HepG2 (cell line): ENCODE data around the gene ATP7B. TPM values are rescaled to one million over a fixed set of nuclear protein-coding genes. Genes with fewer than 3 reads are reported as not detected.

Source experiments
- ATAC-seq: fragments of 200-7000 bp; cut with Tn5 transposase; 3 replicates; pipeline ENCODE4 v1.9.1; 2020; ENCODE audit warnings: mild to moderate bottlenecking, moderate library complexity
- BruUV-seq: library from RNA; stranded (reverse); fragments of 400-500 nt; replicated peaks from 2 replicates; lab custom pipeline; 2021; lab: Mats Ljungman, UMichigan
- CTCF ChIA-PET: fragments of 300-600 bp; formaldehyde crosslinking; extraction: SDS; loops from one replicate; lab custom pipeline; 2021; ENCODE audit warnings: low total read pairs, inconsistent platforms, low intra/inter-chr PET ratio; lab: Yijun Ruan, JAX
- POLR2A ChIA-PET: fragments of 350-600 bp; sonication (Branson Sonifier 250); formaldehyde crosslinking; loops from one replicate; lab custom pipeline; 2020; ENCODE audit warnings: antibody characterized with exemption, inconsistent platforms; lab: Yijun Ruan, JAX
- DNase-seq: peaks from one replicate; pipeline ENCODE4 v3.0.0-alpha.2; 2015; ENCODE audit warnings: low spot score
- FAIRE-seq: peaks from 3 replicates; lab custom pipeline; 2011; peaks lifted over from hg19 to GRCh38; lab: Jason Lieb, UNC
- H2AFZ ChIP-seq: one replicate; pipeline ENCODE4 v1.6.1; 2011; ENCODE audit warnings: low read length, inconsistent platforms
- H3K27ac ChIP-seq: fragments of 300-600 bp; 3 replicates; pipeline ENCODE4 v1.8.0; 2011; ENCODE audit warnings: mixed run types, mild to moderate bottlenecking, mixed read lengths, low read length, inconsistent platforms; ENCODE audit not compliant: insufficient read depth; ENCODE audit errors: extremely low read length
- H3K27me3 ChIP-seq, 2 experiments: fragments of 200-600 bp in 1 of 2; 2 replicates in 1 of 2; 3 replicates in 1 of 2; pipeline versions ENCODE4 v1.6.0 to v1.8.0; 2011; ENCODE audit warnings: low read length in 2 of 2, mild to moderate bottlenecking in 2 of 2, moderate library complexity in 2 of 2, inconsistent platforms in 1 of 2; ENCODE audit not compliant: insufficient read depth in 2 of 2, control insufficient read depth in 1 of 2
- H3K36me3 ChIP-seq, 2 experiments: fragments of 200-600 bp in 1 of 2; replicated peaks in 1 of 2; 2 replicates in 1 of 2; 3 replicates in 1 of 2; pipeline versions ENCODE4 v1.5.1 to v1.8.0; 2011; ENCODE audit warnings: low read length in 2 of 2, inconsistent platforms in 1 of 2; ENCODE audit not compliant: insufficient read depth in 2 of 2, control insufficient read depth in 1 of 2
- H3K4me1 ChIP-seq: 2 replicates; pipeline ENCODE4 v1.5.1; 2012; ENCODE audit warnings: low read length, inconsistent platforms; ENCODE audit not compliant: insufficient read depth
- H3K4me2 ChIP-seq: 2 replicates; pipeline ENCODE4 v1.6.0; 2011; ENCODE audit warnings: low read depth, low read length, inconsistent platforms
- H3K4me3 ChIP-seq, 3 experiments: fragments of 200-600 bp in 1 of 3; sonication (generic), shearing (Covaris generic) in 1 of 3; replicated peaks in 1 of 3; 2 replicates each; pipeline ENCODE4 v1.5.1; 2011 to 2016; ENCODE audit warnings: low read length in 3 of 3, inconsistent platforms in 2 of 3, low read depth in 2 of 3, mild to moderate bottlenecking in 2 of 3, control low read depth in 1 of 3, mixed read lengths in 1 of 3; ENCODE audit not compliant: insufficient read depth in 1 of 3
- H3K79me2 ChIP-seq: one replicate; pipeline ENCODE4 v1.6.1; 2011; ENCODE audit warnings: low read length, inconsistent platforms; ENCODE audit not compliant: insufficient read depth
- H3K9ac ChIP-seq: 2 replicates; pipeline ENCODE4 v1.6.0; 2011; ENCODE audit warnings: mild to moderate bottlenecking, low read depth, low read length, inconsistent platforms; ENCODE audit not compliant: insufficient read depth
- H3K9me3 ChIP-seq: 2 replicates; pipeline ENCODE4 v1.5.1; 2012; ENCODE audit warnings: mild to moderate bottlenecking, low read length
- H4K20me1 ChIP-seq: 2 replicates; pipeline ENCODE4 v1.6.0; 2011; ENCODE audit warnings: inconsistent platforms, mild to moderate bottlenecking, low read length, moderate library complexity; ENCODE audit not compliant: insufficient read depth
- CCDC6 ChIP-seq: sonication (generic); formaldehyde crosslinking; IDR thresholded peaks from 2 replicates; pipeline ENCODE4 v1.8.1; 2022; ENCODE audit warnings: mild to moderate bottlenecking, missing genetic modification reagents, moderate library complexity
- CEBPG ChIP-seq: IDR thresholded peaks from 2 replicates; pipeline ENCODE4 v1.6.1; 2016
- ETV5 ChIP-seq: IDR thresholded peaks from 2 replicates; pipeline ENCODE4 v1.6.1; 2018; ENCODE audit warnings: missing biosample characterization, missing genetic modification reagents, inconsistent platforms, borderline replicate concordance
- FOXC1 ChIP-seq: sonication (generic); formaldehyde crosslinking; IDR thresholded peaks from 2 replicates; pipeline ENCODE4 v1.8.0; 2022; ENCODE audit warnings: mild to moderate bottlenecking, missing genetic modification reagents, borderline replicate concordance
- GATAD2A ChIP-seq: IDR thresholded peaks from 2 replicates; pipeline ENCODE4 v1.6.1; 2016
- HDAC2 ChIP-seq: sonication (generic); formaldehyde crosslinking; IDR thresholded peaks from 2 replicates; pipeline ENCODE4 v1.4.0; 2020; ENCODE audit warnings: missing genetic modification reagents
- MTF1 ChIP-seq: sonication (generic); formaldehyde crosslinking; IDR thresholded peaks from 2 replicates; pipeline ENCODE4 v1.5.0; 2020; ENCODE audit warnings: missing genetic modification reagents
- MXD1 ChIP-seq: sonication (generic); formaldehyde crosslinking; IDR thresholded peaks from 2 replicates; pipeline ENCODE4 v1.4.0; 2020; ENCODE audit warnings: mild to moderate bottlenecking, missing genetic modification reagents
- ONECUT2 ChIP-seq: sonication (generic); formaldehyde crosslinking; IDR thresholded peaks from 2 replicates; pipeline ENCODE4 v1.4.0; 2020; ENCODE audit warnings: missing genetic modification reagents
- POGZ ChIP-seq: sonication (generic); formaldehyde crosslinking; IDR thresholded peaks from 2 replicates; pipeline ENCODE4 v1.4.0; 2020; ENCODE audit warnings: mild to moderate bottlenecking, missing genetic modification reagents
- RARA ChIP-seq: IDR thresholded peaks from 2 replicates; pipeline ENCODE4 v1.6.1; 2016; ENCODE audit warnings: missing genetic modification reagents, missing compliant biosample characterization
- REPIN1 ChIP-seq: sonication (generic); formaldehyde crosslinking; IDR thresholded peaks from 2 replicates; pipeline ENCODE4 v1.8.0; 2022; ENCODE audit warnings: missing genetic modification reagents, low read depth, mild to moderate bottlenecking, borderline replicate concordance
- RFXANK ChIP-seq: IDR thresholded peaks from 2 replicates; pipeline ENCODE4 v1.6.1; 2016
- ZNF256 ChIP-seq: sonication (generic); formaldehyde crosslinking; conservative IDR thresholded peaks from 2 replicates; pipeline ENCODE4 v1.4.0; 2020; ENCODE audit warnings: missing genetic modification reagents
- ZNF3 ChIP-seq: IDR thresholded peaks from 2 replicates; pipeline ENCODE4 v1.7.0; 2017; ENCODE audit warnings: inconsistent platforms
- ZNF770 ChIP-seq: sonication (generic); formaldehyde crosslinking; IDR thresholded peaks from 2 replicates; pipeline ENCODE4 v1.5.0; 2020; ENCODE audit warnings: mild to moderate bottlenecking, missing genetic modification reagents
- ZNF792 ChIP-seq: IDR thresholded peaks from 2 replicates; pipeline ENCODE4 v1.6.1; 2016
- ZSCAN21 ChIP-seq: sonication (generic); formaldehyde crosslinking; IDR thresholded peaks from 2 replicates; pipeline ENCODE4 v1.8.0; 2022; ENCODE audit warnings: mild to moderate bottlenecking, missing genetic modification reagents, moderate library complexity, borderline replicate concordance
- WGBS: methylation state at CpG from one replicate; pipeline ENCODE4 v1.1.6; 2017; ENCODE audit warnings: low lambda C conversion rate; 5-methylcytosine and 5-hydroxymethylcytosine counted together
- in situ Hi-C: cut with HindIII; loops from 2 replicates; pipeline ENCODE4 v1.10.0; 2017; ENCODE audit warnings: low pct_unique_long_range_greater_than_20kb; ENCODE audit not compliant: extremely low pct_ligation_motif_present
- intact Hi-C: fragments of 100-400 bp; cut with micrococcal nuclease; formaldehyde crosslinking; loops from one replicate; pipeline ENCODE4 v1.10.0; 2022; ENCODE audit not compliant: unreplicated experiment
- polyA plus RNA-seq, 8 experiments: library from polyadenylated mRNA; depleted of rRNA in 3 of 8; stranded (reverse) in 7 of 8; unstranded in 1 of 8; fragments of >200 nt; fragmentation: Illumina TruSeq in 4 of 8; extraction: Trizol in 4 of 8; gene quantifications; 2 replicates each; pipeline versions ENCODE4 v1.2.1 to v1.2.3, GENCODE V29; 2011 to 2016; ENCODE audit warnings: low read depth in 4 of 8, missing spikeins in 1 of 8, mixed read lengths in 1 of 8; ENCODE audit not compliant: insufficient read depth in 1 of 8
- total RNA-seq, 5 experiments: library from RNA; depleted of rRNA; stranded (reverse); fragments of >200 nt; fragmentation: Illumina TruSeq; extraction: Trizol; gene quantifications; 2 replicates each; pipeline ENCODE4 v1.2.3, GENCODE V29; 2016; ENCODE audit warnings: low read depth in 1 of 5
- TF ChIP-seq, protein P1 (sequence below): IDR thresholded peaks from 2 replicates; pipeline ENCODE4 v1.4.0; 2020; ENCODE audit warnings: mild to moderate bottlenecking, missing genetic modification reagents
- TF ChIP-seq, protein P2 (sequence below): sonication (generic); formaldehyde crosslinking; IDR thresholded peaks from 2 replicates; pipeline ENCODE4 v1.4.0; 2020; ENCODE audit warnings: mild to moderate bottlenecking, missing genetic modification reagents

Gene ATP7B
- total and polyA plus RNA-seq, 2 of the 13 experiments (the other 11 are each of a cell fraction or from before 2014, with no cell fraction given): 31.8 to 57.4 TPM

DNA sequence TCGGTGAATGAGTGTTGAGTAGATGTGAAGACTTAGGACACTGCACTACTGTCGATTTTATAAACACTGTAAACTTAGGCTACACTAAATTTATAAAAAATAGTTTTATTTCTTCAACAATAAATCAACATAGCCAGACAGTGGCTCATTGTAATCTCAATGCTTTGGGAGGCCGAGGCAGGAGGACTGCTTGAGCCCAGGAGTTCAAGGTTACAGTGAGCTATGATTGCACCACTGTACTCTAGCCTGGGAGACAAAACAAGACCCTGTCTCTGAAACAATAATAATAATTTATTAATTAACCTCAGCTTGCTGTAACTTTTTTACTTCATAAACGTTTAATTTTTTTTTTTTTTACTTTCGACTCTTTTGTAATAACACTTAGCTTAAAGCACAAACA, 34.4 kb downstream of the ATP7B start:
- ChIA-PET CTCF (no interaction called here), POLR2A (interaction anchor here (2.9 kb wide), 1 partner anchor 22 kb away, joined by 25 read pairs; no protein-coding TSS in a partner anchor)
- H4K20me1 ChIP-seq: no peaks in the 10 kb centered on the region; the same call in 1 of the 2 replicates
- H3K27ac ChIP-seq: no peak overlapping the region
- peaks cover 62% of the 10 kb centered on the region for H3K4me1 ChIP-seq
- in situ Hi-C loops: no loop called here
- H3K79me2 ChIP-seq: peaks cover 81% of the 10 kb centered on the region
- no peaks in the 10 kb centered on the region for H3K9me3 ChIP-seq
- H3K27me3 ChIP-seq: no peaks in the 10 kb centered on the region
- DNase-seq (no peak), ATAC-seq (no peak), FAIRE-seq (no peak)
- H2AFZ ChIP-seq: no peak overlapping the region
- no TSS peak for BruUV-seq
- WGBS: 73% methylated on average over 5 of the region's 5 CpGs
- intact Hi-C loops: loop anchor here (10.0 kb wide), 1 partner anchor 228 kb away; no protein-coding TSS in a partner anchor
- H3K4me2 ChIP-seq: no peak overlapping the region
- peaks cover 11 to 37% of the 10 kb centered on the region in 2 experiments for H3K36me3 ChIP-seq
- H3K4me3 ChIP-seq: no peak overlapping the region
- no peak overlapping the region for H3K9ac ChIP-seq
- peak; percentile 31; the same call in 1 of the 2 replicates for TF ChIP-seq GATAD2A
- peak; percentile 17; the same call in 1 of the 2 replicates for TF ChIP-seq HDAC2 (CRISPR knock-in tag)
- TF ChIP-seq ZNF770: peak; percentile 97
- no peak for TF ChIP-seq ZNF792 (CRISPR knock-in tag)
- no peak for TF ChIP-seq FOXC1 (CRISPR knock-in tag)
- no peak for TF ChIP-seq ONECUT2 (CRISPR knock-in tag)
- no peak for TF ChIP-seq CCDC6
- no peak for TF ChIP-seq RFXANK
- TF ChIP-seq, protein P1, sequence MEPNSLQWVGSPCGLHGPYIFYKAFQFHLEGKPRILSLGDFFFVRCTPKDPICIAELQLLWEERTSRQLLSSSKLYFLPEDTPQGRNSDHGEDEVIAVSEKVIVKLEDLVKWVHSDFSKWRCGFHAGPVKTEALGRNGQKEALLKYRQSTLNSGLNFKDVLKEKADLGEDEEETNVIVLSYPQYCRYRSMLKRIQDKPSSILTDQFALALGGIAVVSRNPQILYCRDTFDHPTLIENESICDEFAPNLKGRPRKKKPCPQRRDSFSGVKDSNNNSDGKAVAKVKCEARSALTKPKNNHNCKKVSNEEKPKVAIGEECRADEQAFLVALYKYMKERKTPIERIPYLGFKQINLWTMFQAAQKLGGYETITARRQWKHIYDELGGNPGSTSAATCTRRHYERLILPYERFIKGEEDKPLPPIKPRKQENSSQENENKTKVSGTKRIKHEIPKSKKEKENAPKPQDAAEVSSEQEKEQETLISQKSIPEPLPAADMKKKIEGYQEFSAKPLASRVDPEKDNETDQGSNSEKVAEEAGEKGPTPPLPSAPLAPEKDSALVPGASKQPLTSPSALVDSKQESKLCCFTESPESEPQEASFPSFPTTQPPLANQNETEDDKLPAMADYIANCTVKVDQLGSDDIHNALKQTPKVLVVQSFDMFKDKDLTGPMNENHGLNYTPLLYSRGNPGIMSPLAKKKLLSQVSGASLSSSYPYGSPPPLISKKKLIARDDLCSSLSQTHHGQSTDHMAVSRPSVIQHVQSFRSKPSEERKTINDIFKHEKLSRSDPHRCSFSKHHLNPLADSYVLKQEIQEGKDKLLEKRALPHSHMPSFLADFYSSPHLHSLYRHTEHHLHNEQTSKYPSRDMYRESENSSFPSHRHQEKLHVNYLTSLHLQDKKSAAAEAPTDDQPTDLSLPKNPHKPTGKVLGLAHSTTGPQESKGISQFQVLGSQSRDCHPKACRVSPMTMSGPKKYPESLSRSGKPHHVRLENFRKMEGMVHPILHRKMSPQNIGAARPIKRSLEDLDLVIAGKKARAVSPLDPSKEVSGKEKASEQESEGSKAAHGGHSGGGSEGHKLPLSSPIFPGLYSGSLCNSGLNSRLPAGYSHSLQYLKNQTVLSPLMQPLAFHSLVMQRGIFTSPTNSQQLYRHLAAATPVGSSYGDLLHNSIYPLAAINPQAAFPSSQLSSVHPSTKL (CRISPR knock-in tag): 0 out of 2 replicates have a peak, but pooled peaks have one; percentile 12
- 0 out of 2 replicates have a peak, but pooled peaks have one; percentile 22 for TF ChIP-seq CEBPG (CRISPR knock-in tag)
- no peak for TF ChIP-seq ZSCAN21 (CRISPR knock-in tag)
- no peak for TF ChIP-seq ZNF256 (CRISPR knock-in tag)
- no peak for TF ChIP-seq MXD1
- no peak for TF ChIP-seq ETV5
- no peak for TF ChIP-seq MTF1 (CRISPR knock-in tag)
- TF ChIP-seq, protein P2, sequence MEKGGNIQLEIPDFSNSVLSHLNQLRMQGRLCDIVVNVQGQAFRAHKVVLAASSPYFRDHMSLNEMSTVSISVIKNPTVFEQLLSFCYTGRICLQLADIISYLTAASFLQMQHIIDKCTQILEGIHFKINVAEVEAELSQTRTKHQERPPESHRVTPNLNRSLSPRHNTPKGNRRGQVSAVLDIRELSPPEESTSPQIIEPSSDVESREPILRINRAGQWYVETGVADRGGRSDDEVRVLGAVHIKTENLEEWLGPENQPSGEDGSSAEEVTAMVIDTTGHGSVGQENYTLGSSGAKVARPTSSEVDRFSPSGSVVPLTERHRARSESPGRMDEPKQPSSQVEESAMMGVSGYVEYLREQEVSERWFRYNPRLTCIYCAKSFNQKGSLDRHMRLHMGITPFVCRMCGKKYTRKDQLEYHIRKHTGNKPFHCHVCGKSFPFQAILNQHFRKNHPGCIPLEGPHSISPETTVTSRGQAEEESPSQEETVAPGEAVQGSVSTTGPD (CRISPR knock-in tag): no peak
- 0 out of 2 replicates have a peak, but pooled peaks have one; percentile 25 for TF ChIP-seq REPIN1
- TF ChIP-seq POGZ (CRISPR knock-in tag): 0 out of 2 replicates have a peak, but pooled peaks have one; percentile 22
- no peak for TF ChIP-seq RARA (CRISPR knock-in tag)
- TF ChIP-seq ZNF3 (CRISPR knock-in tag): peak; percentile 56; the same call in 1 of the 2 replicates
